Sigmoid colon (tissue), 3 donors: ENCODE data around the gene KIF19.

Source experiments
- POLR2A ChIP-seq, 2 donors: fragments of 450-650 bp; IDR thresholded peaks; one replicate each; pipeline ENCODE4 v1.6.1; 2016; ENCODE audit warnings: antibody characterized with exemption in 2 of 2, mild to moderate bottlenecking in 2 of 2, moderate library complexity in 2 of 2
- TF ChIP-seq, protein P1 (sequence below), 4 experiments: fragments of 450-650 bp in 3 of 4; fragments of 200-600 bp in 1 of 4; IDR thresholded peaks; one replicate each; pipeline ENCODE4 v1.5.1; 2016 to 2019; ENCODE audit warnings: antibody characterized with exemption in 4 of 4, mild to moderate bottlenecking in 3 of 4, moderate library complexity in 2 of 4

DNA sequence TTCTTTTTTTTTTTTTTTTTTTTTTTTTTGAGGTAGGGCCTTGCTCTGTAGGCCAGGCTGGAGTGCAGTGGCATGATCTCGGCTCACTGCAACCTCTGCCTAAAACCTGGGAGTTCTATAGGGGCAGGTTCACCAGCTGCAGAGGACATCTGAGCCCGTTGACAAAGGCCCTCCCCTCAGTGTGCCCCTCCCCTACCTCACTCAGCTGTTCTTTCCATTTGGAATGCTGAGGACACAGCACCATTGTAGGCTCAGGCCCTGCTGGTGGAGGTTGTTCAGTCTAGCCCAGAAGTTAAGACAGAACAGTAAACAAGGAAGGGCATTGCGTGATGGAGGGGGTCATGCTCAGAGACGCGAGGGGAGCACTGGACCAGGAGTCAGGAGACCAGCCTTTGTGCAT is 21.8 kb upstream of the KIF19 start:
- TF ChIP-seq, protein P1, sequence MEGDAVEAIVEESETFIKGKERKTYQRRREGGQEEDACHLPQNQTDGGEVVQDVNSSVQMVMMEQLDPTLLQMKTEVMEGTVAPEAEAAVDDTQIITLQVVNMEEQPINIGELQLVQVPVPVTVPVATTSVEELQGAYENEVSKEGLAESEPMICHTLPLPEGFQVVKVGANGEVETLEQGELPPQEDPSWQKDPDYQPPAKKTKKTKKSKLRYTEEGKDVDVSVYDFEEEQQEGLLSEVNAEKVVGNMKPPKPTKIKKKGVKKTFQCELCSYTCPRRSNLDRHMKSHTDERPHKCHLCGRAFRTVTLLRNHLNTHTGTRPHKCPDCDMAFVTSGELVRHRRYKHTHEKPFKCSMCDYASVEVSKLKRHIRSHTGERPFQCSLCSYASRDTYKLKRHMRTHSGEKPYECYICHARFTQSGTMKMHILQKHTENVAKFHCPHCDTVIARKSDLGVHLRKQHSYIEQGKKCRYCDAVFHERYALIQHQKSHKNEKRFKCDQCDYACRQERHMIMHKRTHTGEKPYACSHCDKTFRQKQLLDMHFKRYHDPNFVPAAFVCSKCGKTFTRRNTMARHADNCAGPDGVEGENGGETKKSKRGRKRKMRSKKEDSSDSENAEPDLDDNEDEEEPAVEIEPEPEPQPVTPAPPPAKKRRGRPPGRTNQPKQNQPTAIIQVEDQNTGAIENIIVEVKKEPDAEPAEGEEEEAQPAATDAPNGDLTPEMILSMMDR (IDR thresholded peaks at IDR 0.05) = no peak
- no peak for TF ChIP-seq POLR2A (IDR thresholded peaks at IDR 0.05)
